OCI-LY1 (cell line): ENCODE results near the gene KAT2B.

ENCODE experiments used
- H2AFZ ChIP-seq: fragments of 200-600 bp; sonication (generic), shearing (Covaris generic); 2 replicates; pipeline ENCODE4 v1.6.0; 2014; ENCODE audit warnings: antibody characterized with exemption, mild to moderate bottlenecking, low read length
- H3F3A ChIP-seq: fragments of 200-600 bp; sonication (generic), shearing (Covaris generic); 2 replicates; pipeline ENCODE4 v1.6.0; 2014; ENCODE audit warnings: mild to moderate bottlenecking, antibody characterized with exemption, low read length, moderate library complexity; ENCODE audit not compliant: insufficient read depth
- H3K27ac ChIP-seq: fragments of 200-600 bp; sonication (generic); 2 replicates; pipeline ENCODE4 v1.5.1; 2014; ENCODE audit warnings: low read length, mixed run types, mild to moderate bottlenecking, low read depth; ENCODE audit not compliant: poor library complexity, severe bottlenecking
- H3K27me3 ChIP-seq: fragments of 200-600 bp; sonication (generic); 2 replicates; pipeline ENCODE4 v1.6.0; 2014; ENCODE audit warnings: antibody characterized with exemption, mild to moderate bottlenecking, low read length, moderate library complexity; ENCODE audit not compliant: insufficient read depth
- H3K36me3 ChIP-seq: fragments of 200-600 bp; sonication (generic); 2 replicates; pipeline ENCODE4 v1.6.1; 2014; ENCODE audit warnings: mild to moderate bottlenecking, antibody characterized with exemption, low read length, moderate library complexity, mixed read lengths; ENCODE audit not compliant: insufficient read depth
- H3K4me1 ChIP-seq: fragments of 200-600 bp; sonication (generic); 2 replicates; pipeline ENCODE4 v1.5.1; 2014; ENCODE audit warnings: mild to moderate bottlenecking, low read length, moderate library complexity; ENCODE audit not compliant: insufficient read depth, severe bottlenecking
- H3K4me2 ChIP-seq: fragments of 200-600 bp; sonication (generic), shearing (Covaris generic); 2 replicates; pipeline ENCODE4 v1.6.1; 2014; ENCODE audit warnings: low read length
- H3K4me3 ChIP-seq: fragments of 200-600 bp; sonication (generic); 2 replicates; pipeline ENCODE4 v1.5.1; 2014; ENCODE audit warnings: low read length, low read depth, mild to moderate bottlenecking, mixed read lengths; ENCODE audit not compliant: poor library complexity, severe bottlenecking
- H3K79me2 ChIP-seq: fragments of 200-600 bp; shearing (Covaris generic); 2 replicates; pipeline ENCODE4 v1.6.1; 2016; ENCODE audit warnings: mixed run types, low read length, mixed read lengths; ENCODE audit not compliant: insufficient read depth
- H3K9ac ChIP-seq: fragments of 200-600 bp; sonication (generic), shearing (Covaris generic); 2 replicates; pipeline ENCODE4 v1.6.1; 2014; ENCODE audit warnings: mild to moderate bottlenecking, low read length, mixed read lengths
- H3K9me2 ChIP-seq: fragments of 200-600 bp; sonication (generic), shearing (Covaris generic); 2 replicates; pipeline ENCODE4 v1.6.1; 2014; ENCODE audit warnings: low read depth, mild to moderate bottlenecking, low read length, mixed read lengths
- H3K9me3 ChIP-seq: fragments of 200-600 bp; shearing (Covaris generic); 2 replicates; pipeline ENCODE4 v1.6.1; 2014; ENCODE audit warnings: low read length, mixed read lengths
- H4K20me1 ChIP-seq: fragments of 200-600 bp; sonication (generic), shearing (Covaris generic); 2 replicates; pipeline ENCODE4 v1.6.0; 2016; ENCODE audit warnings: mild to moderate bottlenecking, low read length; ENCODE audit not compliant: insufficient read depth
- EZH2 ChIP-seq: fragments of 200-600 bp; sonication (generic), shearing (Covaris generic); IDR thresholded peaks from 2 replicates; pipeline ENCODE4 v1.8.0; 2017; ENCODE audit warnings: borderline replicate concordance, mixed run types, mild to moderate bottlenecking, antibody characterized with exemption, low read length, moderate library complexity, mixed read lengths
- TF ChIP-seq, protein P1 (sequence below): fragments of 200-600 bp; sonication (generic), shearing (Covaris generic); IDR thresholded peaks from 2 replicates; pipeline ENCODE4 v1.5.1; 2017; ENCODE audit warnings: mild to moderate bottlenecking, antibody characterized with exemption, low read length, moderate library complexity, mixed read lengths

KAT2B gene

DNA sequence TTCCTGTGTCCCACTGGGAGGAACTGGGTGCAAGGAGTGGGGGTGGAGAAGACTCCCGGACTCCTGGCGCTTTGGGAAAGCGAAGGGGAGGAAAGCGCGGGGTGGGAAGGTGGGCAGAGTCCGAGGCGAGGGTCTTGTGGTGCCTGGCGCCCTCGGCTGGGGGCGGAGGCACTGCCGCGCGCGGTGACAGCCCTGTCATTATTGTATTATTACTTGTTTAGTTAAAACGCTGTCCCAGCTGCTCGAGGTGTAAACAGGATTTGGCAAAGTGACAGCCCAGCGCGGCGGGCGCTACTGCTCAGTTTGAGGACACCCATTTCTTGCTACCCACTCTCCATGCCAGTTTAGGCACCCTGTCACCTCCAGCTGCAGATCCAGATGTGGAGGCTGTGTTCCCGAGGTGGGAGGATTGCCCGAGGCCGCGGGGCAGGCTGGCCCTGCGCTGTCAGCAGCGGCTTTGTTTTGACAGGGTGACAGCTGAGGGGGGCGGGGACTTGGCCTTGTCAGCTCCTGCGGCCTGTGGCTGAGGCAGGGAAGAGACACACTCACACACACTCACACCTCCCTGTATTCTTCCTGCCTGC lies 1.0 kb downstream of the KAT2B start:
- Histone ChIP-seq H2AFZ (no peak overlapping the region), H3K9me2 (no peaks in the 10 kb centered on the region), H3K9ac (peak overlapping the region; percentile 76), H3K4me3 (peak overlapping the region; percentile 75), H3K79me2 (peaks cover 21% of the 10 kb centered on the region), H3K36me3 (no peaks in the 10 kb centered on the region), H3F3A (peaks cover 5% of the 10 kb centered on the region; the same call in 1 of the 2 replicates), H3K4me1 (peaks cover 56% of the 10 kb centered on the region), H3K4me2 (peak overlapping the region; percentile 73), H3K9me3 (no peaks in the 10 kb centered on the region), H3K27ac (peak overlapping the region; percentile 92), H3K27me3 (no peaks in the 10 kb centered on the region), H4K20me1 (no peaks in the 10 kb centered on the region)
- TF ChIP-seq, protein P1, sequence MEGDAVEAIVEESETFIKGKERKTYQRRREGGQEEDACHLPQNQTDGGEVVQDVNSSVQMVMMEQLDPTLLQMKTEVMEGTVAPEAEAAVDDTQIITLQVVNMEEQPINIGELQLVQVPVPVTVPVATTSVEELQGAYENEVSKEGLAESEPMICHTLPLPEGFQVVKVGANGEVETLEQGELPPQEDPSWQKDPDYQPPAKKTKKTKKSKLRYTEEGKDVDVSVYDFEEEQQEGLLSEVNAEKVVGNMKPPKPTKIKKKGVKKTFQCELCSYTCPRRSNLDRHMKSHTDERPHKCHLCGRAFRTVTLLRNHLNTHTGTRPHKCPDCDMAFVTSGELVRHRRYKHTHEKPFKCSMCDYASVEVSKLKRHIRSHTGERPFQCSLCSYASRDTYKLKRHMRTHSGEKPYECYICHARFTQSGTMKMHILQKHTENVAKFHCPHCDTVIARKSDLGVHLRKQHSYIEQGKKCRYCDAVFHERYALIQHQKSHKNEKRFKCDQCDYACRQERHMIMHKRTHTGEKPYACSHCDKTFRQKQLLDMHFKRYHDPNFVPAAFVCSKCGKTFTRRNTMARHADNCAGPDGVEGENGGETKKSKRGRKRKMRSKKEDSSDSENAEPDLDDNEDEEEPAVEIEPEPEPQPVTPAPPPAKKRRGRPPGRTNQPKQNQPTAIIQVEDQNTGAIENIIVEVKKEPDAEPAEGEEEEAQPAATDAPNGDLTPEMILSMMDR: no peak
- TF ChIP-seq EZH2: no peak

DNA sequence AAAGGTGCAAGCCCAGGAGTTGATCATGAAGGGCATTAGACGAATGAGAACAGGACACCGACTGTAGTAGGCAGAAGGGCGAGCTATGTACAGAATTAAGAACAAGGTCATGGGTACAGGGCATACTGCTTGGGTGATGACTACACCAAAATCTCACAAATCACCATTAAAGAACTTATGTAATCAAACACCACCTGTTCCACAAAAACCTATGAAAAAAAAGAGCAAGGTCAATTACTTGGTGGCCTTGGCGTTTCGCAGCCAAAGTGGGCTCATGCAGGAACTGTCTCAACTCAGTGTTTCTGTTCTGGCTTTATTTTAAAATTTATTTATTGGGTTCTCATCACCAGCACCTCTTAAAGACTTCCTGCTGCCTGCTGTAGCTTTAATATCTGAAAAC lies 2.1 kb downstream of the KAT2B start:
- Histone ChIP-seq H4K20me1 (no peaks in the 10 kb centered on the region), H3K36me3 (no peaks in the 10 kb centered on the region), H3K9me2 (no peaks in the 10 kb centered on the region), H3K9ac (peak overlapping the region; percentile 14; the same call in 1 of the 2 replicates), H2AFZ (no peak overlapping the region), H3K79me2 (peaks cover 31% of the 10 kb centered on the region), H3K9me3 (no peaks in the 10 kb centered on the region), H3K27ac (peak overlapping the region; percentile 92), H3K4me2 (peak overlapping the region; percentile 73), H3F3A (peaks cover 5% of the 10 kb centered on the region; the same call in 1 of the 2 replicates), H3K27me3 (no peaks in the 10 kb centered on the region), H3K4me1 (peaks cover 66% of the 10 kb centered on the region), H3K4me3 (peak overlapping the region; percentile 75)
- no peak for TF ChIP-seq EZH2
- TF ChIP-seq, protein P1: no peak

DNA sequence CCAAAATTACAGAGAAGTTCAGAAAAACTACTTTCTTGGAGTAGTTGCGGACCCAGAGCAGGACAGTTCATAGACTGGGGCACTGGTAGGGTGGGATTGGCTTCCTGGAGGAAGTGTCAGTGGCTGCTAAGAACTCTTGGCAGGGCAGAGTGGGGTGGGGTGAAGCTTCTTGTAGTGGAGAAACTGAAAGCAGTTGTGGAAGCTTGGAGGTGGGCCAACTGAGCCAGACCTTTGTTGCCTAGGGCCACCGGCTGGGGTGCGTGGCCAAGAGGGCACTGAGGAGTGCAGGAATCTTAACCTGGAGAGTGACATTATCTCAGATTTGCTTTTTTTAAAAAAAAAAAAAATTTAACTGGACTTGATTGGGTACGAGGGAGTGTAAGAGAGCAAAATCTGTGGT lies 3.1 kb downstream of the KAT2B start:
- Histone ChIP-seq H3K36me3 (no peaks in the 10 kb centered on the region), H3K27ac (peak overlapping the region; percentile 92), H3K4me3 (peak overlapping the region; percentile 31), H3K9me2 (no peaks in the 10 kb centered on the region), H4K20me1 (no peaks in the 10 kb centered on the region), H3K4me1 (peaks cover 72% of the 10 kb centered on the region), H3K27me3 (no peaks in the 10 kb centered on the region), H3K79me2 (peaks cover 35% of the 10 kb centered on the region), H3K9ac (peak overlapping the region; percentile 50; the same call in 1 of the 2 replicates), H3K9me3 (no peaks in the 10 kb centered on the region), H2AFZ (no peak overlapping the region), H3F3A (peaks cover 5% of the 10 kb centered on the region; the same call in 1 of the 2 replicates), H3K4me2 (peak overlapping the region; percentile 73)
- TF ChIP-seq, protein P1: no peak
- no peak for TF ChIP-seq EZH2
